OCI-M1 (cell line): ENCODE data around the gene CABP2.
"Not testable (repeated sequence)": the region's sequence is repeated elsewhere in the genome, so short reads cannot be mapped to it uniquely, and the experiment has no call there.

ENCODE experiments used
- DNase-seq: peaks from one replicate; lab custom pipeline; 2025; lab: John Stamatoyannopoulos, UW

Gene CABP2

GRCh38 chr11:67494371-67495233, 28.6 kb downstream of the CABP2 start:
- no peak for DNase-seq

DNA sequence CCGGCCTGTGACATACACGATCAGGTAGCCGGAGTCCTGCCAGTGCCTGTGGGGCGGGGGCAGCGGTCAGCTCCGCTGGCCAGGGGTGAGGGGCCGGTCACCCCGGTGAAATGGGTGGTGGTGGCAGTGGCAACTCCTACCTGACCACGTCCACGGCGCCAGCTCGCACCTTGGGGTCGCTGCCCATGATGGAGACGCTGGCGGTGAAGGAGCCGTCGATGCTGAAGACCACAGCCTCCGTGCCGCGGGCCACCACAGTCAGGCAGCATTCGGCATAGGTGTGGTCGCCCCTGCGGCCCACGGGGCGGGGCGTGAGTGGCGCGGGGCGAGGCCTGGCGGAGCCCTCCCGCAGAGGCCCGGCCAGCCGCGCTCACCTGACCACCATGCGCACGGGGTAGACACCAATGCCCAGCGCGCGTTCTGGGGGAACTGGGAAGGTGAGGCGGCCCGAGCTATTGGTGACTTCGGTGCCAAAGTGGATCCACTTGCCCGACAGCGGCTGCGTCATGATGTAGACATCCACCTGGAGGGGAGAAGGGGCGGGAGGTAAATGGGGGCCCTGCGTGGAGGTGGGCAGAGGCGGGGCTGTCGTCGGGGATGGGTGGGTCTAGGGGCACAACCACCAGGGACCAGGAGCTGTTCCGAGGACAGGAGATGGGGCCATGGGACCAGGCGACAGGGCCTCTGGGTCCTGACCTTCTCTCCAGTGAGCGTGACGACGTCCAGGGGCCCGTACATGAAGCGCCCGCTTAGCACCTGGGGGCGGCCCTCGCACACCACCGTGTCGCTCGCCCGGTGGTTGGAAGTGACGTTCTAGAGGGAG, 29.5 kb downstream of the CABP2 start:
- DNase-seq, result no peak

GRCh38 chr11:67492801-67493547, 30.3 kb downstream of the CABP2 start:
- no peak for DNase-seq

DNA sequence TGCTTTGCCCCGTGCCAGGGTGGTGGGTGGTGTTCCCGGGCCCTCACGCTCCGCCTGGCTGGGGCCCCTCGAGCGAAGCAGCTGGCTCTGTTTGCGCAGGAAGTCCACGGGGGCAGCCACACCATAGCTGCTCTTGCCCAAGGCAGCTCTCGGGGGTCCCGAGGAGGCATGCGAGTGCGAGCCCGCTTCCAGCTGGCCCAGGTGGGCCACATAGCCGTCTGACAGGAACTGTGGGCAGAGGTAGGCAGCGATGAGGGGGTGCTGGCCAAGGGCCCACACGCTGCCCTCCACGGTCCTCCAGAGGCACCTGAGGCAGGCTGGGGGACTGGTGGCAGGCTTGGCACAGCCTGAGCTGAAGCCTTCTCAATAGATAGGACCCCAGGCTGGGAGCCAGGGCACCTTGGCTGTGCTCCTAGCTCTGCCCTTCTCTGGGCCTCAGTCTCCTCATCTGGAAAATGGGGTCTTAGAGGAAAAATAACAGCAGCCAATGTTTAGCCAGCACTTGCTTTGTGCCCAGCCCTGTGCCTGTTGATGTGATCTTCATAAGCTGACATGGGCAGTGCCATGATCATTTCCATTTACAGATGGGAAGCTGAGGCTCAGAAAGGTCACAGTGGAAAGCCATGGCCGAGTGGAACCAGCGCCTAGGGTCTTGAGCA, 31.0 kb downstream of the CABP2 start:
- DNase-seq, result no peak

- DNase-seq, result no peak
Observed at GRCh38 chr11:67491276-67492068, 31.8 kb downstream of the CABP2 start.

DNA sequence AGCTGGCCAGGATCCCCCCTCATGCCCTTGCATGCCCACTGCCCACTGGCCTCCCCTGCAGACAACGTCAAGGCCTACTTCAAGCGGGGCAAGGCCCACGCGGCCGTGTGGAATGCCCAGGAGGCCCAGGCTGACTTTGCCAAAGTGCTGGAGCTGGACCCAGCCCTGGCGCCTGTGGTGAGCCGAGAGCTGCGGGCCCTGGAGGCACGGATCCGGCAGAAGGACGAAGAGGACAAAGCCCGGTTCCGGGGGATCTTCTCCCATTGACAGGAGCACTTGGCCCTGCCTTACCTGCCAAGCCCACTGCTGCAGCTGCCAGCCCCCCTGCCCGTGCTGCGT, 32.5 kb downstream of the CABP2 start:
- DNase-seq, result no peak

DNA sequence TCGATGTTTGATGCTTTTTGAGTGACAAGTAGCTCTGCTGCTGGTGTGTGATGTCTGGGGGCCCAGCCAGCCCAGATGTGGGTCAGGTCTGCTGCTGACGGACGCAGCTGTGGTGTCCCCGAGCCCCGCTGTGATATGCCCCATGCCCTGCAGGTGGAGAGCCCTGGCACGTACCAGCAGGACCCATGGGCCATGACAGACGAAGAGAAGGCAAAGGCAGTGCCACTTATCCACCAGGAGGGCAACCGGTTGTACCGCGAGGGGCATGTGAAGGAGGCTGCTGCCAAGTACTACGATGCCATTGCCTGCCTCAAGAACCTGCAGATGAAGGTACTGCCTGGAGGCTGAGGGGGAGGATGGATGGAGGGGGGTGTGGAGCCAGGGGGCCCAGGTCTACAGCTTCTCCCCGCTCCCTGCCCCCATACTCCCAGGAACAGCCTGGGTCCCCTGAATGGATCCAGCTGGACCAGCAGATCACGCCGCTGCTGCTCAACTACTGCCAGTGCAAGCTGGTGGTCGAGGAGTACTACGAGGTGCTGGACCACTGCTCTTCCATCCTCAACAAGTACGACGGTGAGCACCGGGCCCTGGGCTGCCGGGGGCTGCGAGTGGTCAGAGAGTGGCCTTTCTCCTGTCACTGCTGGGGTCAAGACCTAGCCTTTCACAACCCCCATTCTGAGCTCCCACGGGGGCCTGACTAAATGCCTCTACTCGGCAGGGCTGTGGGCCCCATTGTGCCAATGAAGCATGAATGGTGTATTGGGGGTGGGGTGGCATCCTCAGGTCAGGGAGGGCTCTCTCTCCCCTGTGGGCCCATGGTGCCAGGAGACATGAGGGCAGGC, 33.1 kb downstream of the CABP2 start:
- no peak for DNase-seq

DNA sequence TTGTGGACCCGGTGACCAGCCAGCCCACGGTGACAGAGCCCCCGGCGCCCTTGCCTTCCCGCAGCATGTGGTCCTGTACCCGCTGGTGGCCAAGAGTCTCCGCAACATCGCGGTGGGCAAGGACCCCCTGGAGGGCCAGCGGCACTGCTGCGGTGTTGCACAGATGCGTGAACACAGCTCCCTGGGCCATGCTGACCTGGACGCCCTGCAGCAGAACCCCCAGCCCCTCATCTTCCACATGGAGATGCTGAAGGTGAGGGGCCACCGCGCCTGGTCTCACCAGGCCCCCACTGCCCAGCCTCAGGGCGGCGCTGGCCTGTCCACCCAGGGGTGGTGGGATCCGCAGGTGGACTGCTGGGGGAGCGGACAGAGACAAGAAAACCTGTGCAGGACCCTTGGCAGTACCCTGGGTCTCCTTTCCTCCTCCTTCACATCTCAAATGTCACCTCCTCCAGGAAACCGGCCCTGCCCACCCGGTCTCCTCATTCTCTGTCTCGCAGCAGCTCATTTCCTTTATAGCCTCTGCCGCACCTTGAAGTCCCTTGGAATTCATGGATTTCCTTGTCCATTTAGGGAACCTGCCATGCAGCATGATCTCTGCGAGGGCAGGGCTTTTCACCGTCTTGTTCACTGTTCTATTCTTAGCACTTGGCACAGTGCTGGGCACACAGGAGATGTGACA, 33.9 kb downstream of the CABP2 start:
- DNase-seq, result no peak

DNA sequence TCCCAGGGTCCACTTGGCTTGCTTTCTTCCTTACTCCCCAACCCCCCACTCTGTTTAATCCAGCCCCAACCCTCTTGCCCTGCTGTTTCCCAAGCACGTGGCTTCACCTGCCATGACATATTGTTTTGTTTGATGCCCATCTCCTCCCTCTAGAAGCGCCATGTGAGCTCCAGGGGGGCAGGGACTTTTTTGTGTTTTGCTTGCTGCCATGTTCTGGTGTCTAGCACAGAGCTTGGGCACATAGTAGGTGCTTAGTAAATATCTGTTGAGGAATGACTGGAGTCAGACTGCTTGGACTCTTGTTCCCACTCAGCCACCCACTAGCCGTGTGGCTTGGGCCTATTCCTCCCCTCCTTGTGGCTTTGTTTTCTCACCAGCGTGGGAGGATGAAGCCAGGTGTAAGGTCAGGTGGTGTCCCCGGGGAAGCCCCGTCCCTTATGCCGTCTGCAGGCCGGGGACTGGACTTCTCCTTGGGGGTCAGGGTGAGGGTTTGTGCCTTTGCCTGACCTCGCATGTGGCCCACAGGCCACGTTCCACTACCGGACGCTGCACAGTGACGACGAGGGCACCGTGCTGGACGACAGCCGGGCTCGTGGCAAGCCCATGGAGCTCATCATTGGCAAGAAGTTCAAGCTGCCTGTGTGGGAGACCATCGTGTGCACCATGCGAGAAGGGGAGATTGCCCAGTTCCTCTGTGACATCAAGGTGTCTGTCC, 36.6 kb downstream of the CABP2 start:
- DNase-seq, result no peak

DNA sequence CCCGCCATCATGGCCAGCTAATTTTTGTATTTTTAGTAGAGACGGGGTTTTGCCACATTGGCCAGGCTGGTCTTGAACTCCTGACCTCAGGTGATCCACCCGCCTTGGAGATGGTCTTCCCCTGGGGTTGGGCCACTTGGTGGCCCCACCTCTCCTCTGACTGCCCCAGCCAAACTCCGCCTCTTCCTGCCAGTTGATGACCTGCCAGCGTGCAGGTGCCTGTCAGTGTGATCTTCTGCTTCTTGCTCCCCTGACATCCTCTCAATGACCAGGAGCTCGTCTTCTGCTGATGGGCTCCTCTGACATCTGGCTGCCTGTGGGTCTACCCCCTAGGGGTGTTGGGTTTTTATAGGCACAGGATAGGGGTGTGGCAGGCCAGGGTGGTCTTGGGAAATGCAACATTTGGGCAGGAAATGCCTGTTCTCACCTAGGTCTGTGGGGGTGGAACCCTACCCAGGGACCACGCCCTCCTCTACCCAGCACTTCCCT, 37.3 kb downstream of the CABP2 start:
- DNase-seq, result not testable (repeated sequence)

DNA sequence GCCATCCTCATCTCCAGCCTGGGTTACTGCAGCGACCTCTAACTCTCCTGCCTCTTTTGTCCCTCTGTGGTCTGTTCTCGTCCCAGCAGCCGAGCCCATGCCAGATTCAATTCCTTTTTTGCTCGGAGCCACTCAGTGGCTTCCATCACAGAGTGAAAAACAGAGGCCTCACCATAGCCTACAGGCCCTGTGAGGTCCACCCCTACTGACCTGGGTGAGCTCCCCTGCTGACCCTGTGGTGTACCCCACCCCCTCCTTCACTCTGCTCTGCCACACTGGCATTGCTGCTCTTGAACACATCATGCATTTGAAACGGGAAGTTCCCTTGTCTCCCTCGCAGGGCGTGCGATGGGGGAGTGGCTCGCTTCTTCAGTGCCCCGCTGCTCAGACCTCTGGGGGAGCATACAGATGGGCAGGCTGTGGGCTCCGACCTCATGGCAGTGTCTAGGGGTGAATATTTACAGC, 38.4 kb downstream of the CABP2 start:
- peak; percentile 73 for DNase-seq

DNA sequence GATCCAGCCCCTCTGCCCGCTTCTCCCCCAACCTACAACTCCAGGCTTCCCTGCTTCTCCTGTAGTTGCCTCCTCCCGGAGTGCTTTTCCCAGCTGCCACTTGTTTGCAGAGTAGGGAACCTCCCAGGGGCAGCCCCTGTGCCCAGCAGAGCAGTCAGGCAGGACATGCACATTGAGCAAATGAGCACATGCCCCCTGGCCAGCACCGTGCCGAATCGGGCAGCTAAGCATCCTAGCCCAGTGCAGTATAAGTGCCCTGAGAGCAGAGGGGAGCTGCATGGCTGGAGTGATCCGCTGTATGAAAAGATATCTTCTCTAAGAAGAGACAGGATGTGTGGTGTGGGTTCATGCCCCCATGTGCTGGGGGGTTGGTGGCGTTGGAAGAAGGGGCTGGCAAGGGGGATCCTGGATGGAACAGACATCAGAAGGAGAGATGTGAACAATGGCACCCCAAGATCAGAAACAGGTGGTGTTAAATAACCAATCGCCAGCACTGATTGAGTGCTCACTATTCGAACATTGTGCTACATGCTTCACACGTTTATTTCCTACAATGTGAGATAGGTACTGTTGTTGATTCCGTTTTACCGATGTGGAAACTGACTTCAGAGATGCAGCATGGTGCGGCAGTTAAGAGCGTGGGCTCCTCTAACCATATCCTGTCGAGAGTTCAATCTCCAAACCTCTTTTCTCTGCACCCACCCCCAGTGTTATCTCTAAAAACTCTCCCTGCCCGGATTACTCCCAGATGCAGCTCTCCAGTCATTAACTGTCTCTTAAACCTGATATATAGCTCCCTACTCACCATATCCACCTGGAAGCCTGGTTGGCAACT, 39.2 kb downstream of the CABP2 start:
- DNase-seq, result peak; percentile 25

DNA sequence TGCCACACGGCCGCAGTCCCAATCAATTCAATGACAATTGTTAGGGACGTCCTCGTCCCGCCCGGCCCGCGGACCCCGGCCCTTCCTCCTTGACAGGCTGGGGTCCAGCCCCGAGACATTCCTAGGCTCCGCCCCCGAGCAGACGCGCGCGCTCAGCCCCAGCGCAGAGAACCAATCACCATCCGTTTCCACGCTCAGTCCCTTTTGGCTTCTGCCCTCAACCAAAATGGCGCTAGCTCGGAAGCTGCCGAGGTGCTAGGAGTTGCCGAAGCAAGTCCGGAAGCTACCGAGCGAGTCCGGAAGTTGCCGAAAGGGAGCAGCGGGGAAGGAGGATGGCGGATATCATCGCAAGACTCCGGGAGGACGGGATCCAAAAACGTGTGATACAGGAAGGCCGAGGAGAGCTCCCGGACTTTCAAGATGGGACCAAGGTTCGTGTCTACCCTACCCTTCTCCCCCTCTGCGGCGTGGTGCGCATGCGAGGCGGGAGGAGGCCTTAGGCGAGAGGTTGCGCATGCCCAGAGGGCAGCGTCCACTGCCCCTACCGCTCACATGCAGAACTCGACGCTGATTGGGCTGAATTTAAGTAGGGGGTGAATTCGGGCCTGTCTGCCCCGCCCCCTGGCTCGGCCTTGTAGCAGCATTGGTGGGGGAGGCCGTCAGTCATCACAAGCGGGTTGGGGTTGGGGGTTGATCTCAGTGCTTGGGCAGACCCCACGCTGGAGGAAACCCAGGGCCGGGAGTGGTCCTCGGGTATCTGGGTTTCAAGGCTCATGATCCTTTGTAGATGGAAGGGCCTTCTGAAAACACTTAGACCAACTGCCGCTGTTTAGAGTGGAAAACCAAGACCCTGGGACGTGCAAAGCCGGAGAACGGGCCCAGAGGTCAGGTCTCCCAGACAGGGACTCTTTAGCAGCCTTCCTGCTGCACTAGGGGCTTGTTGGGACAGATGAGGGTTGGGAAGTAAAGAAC, 40.1 kb downstream of the CABP2 start, which contains the start of gene AIP:
Gene AIP (plus strand): TSS at position 200 of the 972 bp plus-strand sequence. CDS start 133 bp downstream, at position 333.
- peak; percentile 99 for DNase-seq

DNA sequence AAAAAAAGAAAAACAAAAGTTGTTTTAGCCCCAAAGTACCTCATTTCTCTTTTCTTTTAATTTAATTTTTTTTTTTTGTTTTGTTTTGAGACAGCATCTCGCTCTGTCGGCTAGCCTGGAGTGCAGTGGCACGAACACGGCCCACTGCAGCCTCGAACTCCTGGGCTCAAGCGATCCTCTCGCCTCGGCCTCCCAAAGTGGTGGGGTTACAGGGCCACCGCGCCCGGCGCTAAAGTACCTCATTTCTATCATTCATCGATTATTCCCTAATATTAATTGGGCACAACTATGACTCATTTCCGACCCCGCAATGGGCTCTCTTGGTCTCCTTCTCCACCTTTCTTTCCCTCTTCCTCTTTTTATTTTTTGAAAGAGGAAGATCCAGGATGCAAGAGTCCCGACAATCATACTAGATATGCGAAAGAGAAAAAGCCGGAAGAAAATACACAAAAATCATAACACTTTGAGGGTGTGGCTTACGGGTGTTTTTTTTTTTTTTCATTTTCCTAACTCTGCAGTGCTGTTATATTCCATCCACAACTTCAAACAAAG, 40.9 kb downstream of the CABP2 start:
- DNase-seq, result no peak

GRCh38 chr11:67477344-67478050, 45.7 kb downstream of the CABP2 start:
- not testable (repeated sequence) for DNase-seq
